Measurements from ENCODE around the gene RHOT1. TPM values are rescaled to one million over a fixed set of nuclear protein-coding genes. Genes with fewer than 3 reads are reported as not detected.

RHOT1 gene
- total and polyA plus RNA-seq, 9 donors = 32.8 to 51.7 (median 39.1) TPM

GRCh38 chr17:32197987-32198386, 55.7 kb downstream of the RHOT1 start:
- intact Hi-C loops (cut with DNase I) = no loop called here
- no peak for DNase-seq
- no peak overlapping the region for H3K4me3 ChIP-seq
- TF ChIP-seq EP300 (IDR thresholded peaks at IDR 0.05) (no peak), CTCF (IDR thresholded peaks at IDR 0.05) (no peak), POLR2A (IDR thresholded peaks at IDR 0.05) (no peak)
- no peaks in the 10 kb centered on the region for H3K27me3 ChIP-seq
- H3K9me3 ChIP-seq = no peaks in the 10 kb centered on the region
- 95 to 100% (median 96%) methylated on average over 1 of the region's 1 CpG for WGBS, 3 donors
- no peaks in the 10 kb centered on the region for H3K4me1 ChIP-seq (ENCODE audit: insufficient read depth)
- no peak overlapping the region for H3K27ac ChIP-seq
- H3K36me3 ChIP-seq = no peaks in the 10 kb centered on the region

- DNase-seq = no peak
- Histone ChIP-seq H3K27ac (no peak overlapping the region), H3K9me3 (no peaks in the 10 kb centered on the region), H3K27me3 (no peaks in the 10 kb centered on the region), H3K4me1 (ENCODE audit: insufficient read depth) (no peaks in the 10 kb centered on the region), H3K4me3 (no peak overlapping the region), H3K36me3 (no peaks in the 10 kb centered on the region)
- no peak for TF ChIP-seq CTCF (IDR thresholded peaks at IDR 0.05)
- no peak for TF ChIP-seq EP300 (IDR thresholded peaks at IDR 0.05)
- no peak for TF ChIP-seq POLR2A (IDR thresholded peaks at IDR 0.05)
- intact Hi-C loops (cut with DNase I) = no loop called here
- 76 to 82% (median 78%) methylated on average over 2 of the region's 2 CpGs for WGBS, 3 donors
Observed at GRCh38 chr17:32206861-32207260, 64.6 kb downstream of the RHOT1 start.

GRCh38 chr17:32208436-32208835, 66.1 kb downstream of the RHOT1 start:
- H3K4me1 ChIP-seq (ENCODE audit: insufficient read depth) = no peaks in the 10 kb centered on the region
- no peak for DNase-seq
- no peaks in the 10 kb centered on the region for H3K9me3 ChIP-seq
- H3K27ac ChIP-seq = no peak overlapping the region
- TF ChIP-seq EP300 (IDR thresholded peaks at IDR 0.05) (no peak), CTCF (IDR thresholded peaks at IDR 0.05) (no peak), POLR2A (IDR thresholded peaks at IDR 0.05) (no peak)
- H3K36me3 ChIP-seq = no peaks in the 10 kb centered on the region
- H3K4me3 ChIP-seq = no peak overlapping the region
- intact Hi-C loops (cut with DNase I) = no loop called here
- H3K27me3 ChIP-seq = no peaks in the 10 kb centered on the region

GRCh38 chr17:32209608-32210007, 67.3 kb downstream of the RHOT1 start:
- intact Hi-C loops (cut with DNase I) = no loop called here
- Histone ChIP-seq H3K27ac (no peak overlapping the region), H3K4me3 (no peak overlapping the region), H3K4me1 (ENCODE audit: insufficient read depth) (no peaks in the 10 kb centered on the region), H3K36me3 (no peaks in the 10 kb centered on the region), H3K27me3 (no peaks in the 10 kb centered on the region), H3K9me3 (no peaks in the 10 kb centered on the region)
- DNase-seq = no peak
- TF ChIP-seq EP300 (IDR thresholded peaks at IDR 0.05) (no peak), POLR2A (IDR thresholded peaks at IDR 0.05) (no peak), CTCF (IDR thresholded peaks at IDR 0.05) (no peak)

GRCh38 chr17:32211671-32212070, 69.4 kb downstream of the RHOT1 start:
- no peaks in the 10 kb centered on the region for H3K9me3 ChIP-seq
- H3K36me3 ChIP-seq = no peaks in the 10 kb centered on the region
- H3K27ac ChIP-seq = no peak overlapping the region
- no peaks in the 10 kb centered on the region for H3K27me3 ChIP-seq
- intact Hi-C loops (cut with DNase I) = no loop called here
- no peak overlapping the region for H3K4me3 ChIP-seq
- no peaks in the 10 kb centered on the region for H3K4me1 ChIP-seq (ENCODE audit: insufficient read depth)
- DNase-seq = no peak
- TF ChIP-seq EP300 (IDR thresholded peaks at IDR 0.05) = no peak
- no peak for TF ChIP-seq POLR2A (IDR thresholded peaks at IDR 0.05)
- no peak for TF ChIP-seq CTCF (IDR thresholded peaks at IDR 0.05)
- WGBS, 3 donors = 94 to 99% (median 97%) methylated on average over 1 of the region's 1 CpG

All from ovary (tissue), 9 donors.